ENCODE measurements around the gene CEL.
A peak's percentile ranks its signal among the peaks of the same experiment; 100 is the strongest.
"Not testable (repeated sequence)": the region's sequence is repeated elsewhere in the genome, so short reads cannot be mapped to it uniquely, and the experiment has no call there.

Gene CEL

GRCh38 chr9:133086212-133086860, 24.6 kb downstream of the CEL start:
- not testable (repeated sequence) for DNase-seq (ENCODE audit: low read depth)

- DNase-seq (ENCODE audit: low read depth): no peak
These were observed 25.1 kb downstream of the CEL start for GRCh38 chr9:133086894-133087293.

- DNase-seq (ENCODE audit: low read depth): no peak
These were observed 25.8 kb downstream of the CEL start for GRCh38 chr9:133087429-133088145.

- no peak for DNase-seq (ENCODE audit: low read depth)
These were observed 26.5 kb downstream of the CEL start for GRCh38 chr9:133088146-133088750.

- DNase-seq (ENCODE audit: low read depth): no peak
These were observed 27.0 kb downstream of the CEL start for GRCh38 chr9:133088756-133089155.

GRCh38 chr9:133089271-133089671, 27.5 kb downstream of the CEL start:
- DNase-seq (ENCODE audit: low read depth): no peak

- no peak for DNase-seq (ENCODE audit: low read depth)
These were observed 28.4 kb downstream of the CEL start for GRCh38 chr9:133090187-133090586.

- DNase-seq (ENCODE audit: low read depth): no peak
These were observed 29.1 kb downstream of the CEL start for GRCh38 chr9:133090752-133091385.

- not testable (repeated sequence) for DNase-seq (ENCODE audit: low read depth)
These were observed 32.6 kb downstream of the CEL start for GRCh38 chr9:133094351-133094750.

GRCh38 chr9:133094842-133095393, 33.1 kb downstream of the CEL start:
- no peak for DNase-seq (ENCODE audit: low read depth)

GRCh38 chr9:133098104-133098754, 36.4 kb downstream of the CEL start:
- DNase-seq (ENCODE audit: low read depth): no peak

- DNase-seq (ENCODE audit: low read depth): no peak
These were observed 37.1 kb downstream of the CEL start for GRCh38 chr9:133098871-133099270.

- DNase-seq (ENCODE audit: low read depth): no peak
These were observed 38.1 kb downstream of the CEL start for GRCh38 chr9:133099726-133100505.

GRCh38 chr9:133100506-133101355, 39.0 kb downstream of the CEL start:
- DNase-seq (ENCODE audit: low read depth): no peak

GRCh38 chr9:133101356-133102189, 39.8 kb downstream of the CEL start:
- DNase-seq (ENCODE audit: low read depth): no peak

- no peak for DNase-seq (ENCODE audit: low read depth)
These were observed 40.6 kb downstream of the CEL start for GRCh38 chr9:133102190-133103021.

- peak; percentile 54 for DNase-seq (ENCODE audit: low read depth)
These were observed 41.6 kb downstream of the CEL start for GRCh38 chr9:133103183-133103986.

Measured in activated T-helper 9 cell treated with anti-CD3 and anti-CD28 coated beads, Interleukin-2, amount 50 U/mL, for 16 hours (primary cell).